GM13976 (cell line): ENCODE measurements around the gene CSTF3.

Source experiments
- DNase-seq: peaks from one replicate; pipeline ENCODE4 v3.0.0; 2012; ENCODE audit warnings: low spot score
- in situ Hi-C: fragments of 300-500 bp; cut with MboI; formaldehyde crosslinking; loops from one replicate; pipeline ENCODE4 v1.12.0; 2022; ENCODE audit warnings: low sequenced_read_pairs, mixed read lengths, inconsistent platforms; ENCODE audit not compliant: unreplicated experiment
- TF ChIP-seq, protein P1 (sequence below): IDR thresholded peaks from 2 replicates; pipeline ENCODE4 v1.5.1; 2012; ENCODE audit warnings: borderline replicate concordance, mild to moderate bottlenecking; ENCODE audit not compliant: insufficient read depth; ENCODE audit errors: extremely low read depth, missing control alignments, control extremely low read depth

CSTF3 gene

DNA sequence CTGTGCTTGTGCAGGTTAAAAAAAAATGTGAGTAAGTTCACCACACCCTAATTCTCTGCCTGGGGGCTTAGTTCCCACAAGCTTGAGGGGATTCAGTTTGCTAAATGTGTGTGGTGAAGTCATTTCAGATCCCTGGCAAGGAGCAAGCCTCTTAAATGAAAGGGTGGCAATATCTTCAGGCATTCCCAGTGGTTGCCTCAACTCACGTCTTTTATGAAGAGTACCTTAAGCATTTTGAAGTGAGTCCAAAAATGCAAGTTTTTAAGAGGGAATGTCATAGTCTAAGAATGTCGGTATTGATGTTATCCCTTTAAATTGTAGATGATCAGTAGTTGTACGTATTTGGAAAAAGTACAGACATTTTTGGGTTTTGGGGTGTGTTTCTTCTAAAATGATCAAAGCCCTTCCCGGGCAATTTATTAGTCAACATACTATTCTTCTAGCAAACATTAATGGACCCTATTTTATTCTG, 117.0 kb downstream of the CSTF3 start:
- in situ Hi-C loops: no loop called here
- TF ChIP-seq, protein P1, sequence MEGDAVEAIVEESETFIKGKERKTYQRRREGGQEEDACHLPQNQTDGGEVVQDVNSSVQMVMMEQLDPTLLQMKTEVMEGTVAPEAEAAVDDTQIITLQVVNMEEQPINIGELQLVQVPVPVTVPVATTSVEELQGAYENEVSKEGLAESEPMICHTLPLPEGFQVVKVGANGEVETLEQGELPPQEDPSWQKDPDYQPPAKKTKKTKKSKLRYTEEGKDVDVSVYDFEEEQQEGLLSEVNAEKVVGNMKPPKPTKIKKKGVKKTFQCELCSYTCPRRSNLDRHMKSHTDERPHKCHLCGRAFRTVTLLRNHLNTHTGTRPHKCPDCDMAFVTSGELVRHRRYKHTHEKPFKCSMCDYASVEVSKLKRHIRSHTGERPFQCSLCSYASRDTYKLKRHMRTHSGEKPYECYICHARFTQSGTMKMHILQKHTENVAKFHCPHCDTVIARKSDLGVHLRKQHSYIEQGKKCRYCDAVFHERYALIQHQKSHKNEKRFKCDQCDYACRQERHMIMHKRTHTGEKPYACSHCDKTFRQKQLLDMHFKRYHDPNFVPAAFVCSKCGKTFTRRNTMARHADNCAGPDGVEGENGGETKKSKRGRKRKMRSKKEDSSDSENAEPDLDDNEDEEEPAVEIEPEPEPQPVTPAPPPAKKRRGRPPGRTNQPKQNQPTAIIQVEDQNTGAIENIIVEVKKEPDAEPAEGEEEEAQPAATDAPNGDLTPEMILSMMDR: no peak
- no peak for DNase-seq

DNA sequence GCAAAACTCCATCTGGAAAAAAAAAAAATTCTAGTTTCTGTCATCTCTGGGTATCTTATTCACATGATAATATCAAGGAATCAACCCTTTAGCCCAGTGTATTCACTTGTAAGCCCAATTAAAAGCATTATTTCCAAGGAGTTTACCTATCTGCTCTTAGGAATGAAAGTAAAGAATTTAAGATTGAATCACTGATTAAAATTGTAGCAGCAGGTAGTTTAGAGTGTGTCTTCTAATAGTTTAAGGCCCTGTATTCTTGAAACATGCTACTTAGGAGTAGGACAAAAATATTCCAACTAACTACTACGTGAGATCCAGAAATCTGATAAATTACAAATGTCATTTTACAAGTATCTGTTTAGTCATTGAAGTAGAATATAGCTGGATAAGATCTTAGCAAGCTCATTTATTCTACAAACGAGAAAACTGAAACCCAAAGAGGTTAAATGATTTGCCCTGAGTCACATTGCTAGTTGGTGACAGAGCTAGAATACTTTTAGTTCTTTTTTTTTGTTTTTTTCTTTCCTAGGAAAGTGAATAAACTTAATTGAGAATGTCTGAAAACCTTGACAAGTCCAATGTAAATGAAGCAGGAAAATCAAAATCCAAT, 118.0 kb downstream of the CSTF3 start:
- TF ChIP-seq, protein P1: no peak
- DNase-seq: no peak
- in situ Hi-C loops: no loop called here

DNA sequence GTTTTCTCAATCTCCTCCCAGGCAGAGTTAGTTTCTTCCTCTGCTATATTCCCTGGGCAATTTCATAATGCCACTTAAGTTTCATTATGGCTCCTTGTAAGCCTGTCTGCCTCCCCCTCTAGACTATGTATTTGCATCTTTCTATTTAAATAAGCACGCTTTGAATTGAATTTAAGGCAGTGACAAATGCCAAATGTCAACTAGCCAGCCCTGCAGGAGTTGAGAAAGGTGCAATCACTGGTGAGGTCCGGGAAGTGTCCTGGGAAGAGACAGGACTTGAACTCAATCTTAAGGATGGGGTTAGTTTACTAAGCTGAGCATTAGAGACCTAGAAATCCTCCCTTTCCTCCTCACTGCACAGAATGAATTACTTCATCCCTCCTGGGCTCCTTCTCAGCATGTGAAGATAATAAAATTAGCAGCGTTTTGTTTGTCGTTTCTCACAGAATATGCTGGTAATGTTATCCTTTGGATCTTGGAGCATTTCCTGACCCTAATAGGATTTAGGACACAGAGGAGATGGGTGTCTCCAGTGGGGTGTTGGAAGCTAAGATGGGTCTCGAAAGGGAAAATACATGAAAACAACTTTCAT, 120.3 kb downstream of the CSTF3 start:
- peak; percentile 28 for DNase-seq
- in situ Hi-C loops: no loop called here
- TF ChIP-seq, protein P1: no peak

DNA sequence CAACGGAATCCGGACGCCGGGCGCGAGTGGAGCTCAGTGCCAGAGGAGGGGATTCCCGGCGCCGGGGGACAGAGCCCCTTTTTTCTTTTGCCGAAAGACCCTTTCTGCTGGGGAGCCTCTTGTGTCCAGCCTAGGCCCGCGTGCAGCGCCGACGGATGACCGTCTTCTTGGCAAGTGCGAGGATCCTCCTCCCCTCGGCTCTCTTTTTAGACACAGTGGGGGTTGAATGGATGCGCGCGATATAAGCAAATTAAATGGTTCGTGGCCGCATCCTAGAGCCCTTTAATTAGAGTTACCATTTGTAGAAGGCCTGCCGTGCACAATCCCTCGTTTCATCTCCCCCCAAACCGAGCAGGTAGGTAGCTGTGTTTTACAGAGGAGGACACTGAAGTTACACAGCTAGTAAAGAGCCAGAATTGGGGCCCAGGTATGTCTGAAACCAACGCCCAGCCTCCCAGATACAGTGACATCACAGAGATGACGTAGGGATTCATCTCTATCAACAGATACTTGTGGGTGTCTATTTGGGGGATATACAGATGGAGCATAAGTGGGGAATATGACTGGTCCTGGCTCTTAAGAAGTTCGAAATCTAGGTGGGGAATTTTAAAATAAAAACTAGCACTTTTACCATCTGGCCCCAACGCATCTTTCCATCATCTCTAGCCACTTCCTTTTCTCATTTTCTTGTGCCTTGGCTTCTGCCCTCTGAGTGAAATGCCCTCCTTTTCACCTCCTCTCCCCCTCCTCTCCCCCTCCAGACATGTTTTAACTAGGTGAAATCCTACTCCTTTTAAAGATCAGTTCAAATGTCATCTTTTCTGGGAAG, 121.0 kb downstream of the CSTF3 start:
- TF ChIP-seq, protein P1: no peak
- in situ Hi-C loops: no loop called here
- peak; percentile 66 for DNase-seq

DNA sequence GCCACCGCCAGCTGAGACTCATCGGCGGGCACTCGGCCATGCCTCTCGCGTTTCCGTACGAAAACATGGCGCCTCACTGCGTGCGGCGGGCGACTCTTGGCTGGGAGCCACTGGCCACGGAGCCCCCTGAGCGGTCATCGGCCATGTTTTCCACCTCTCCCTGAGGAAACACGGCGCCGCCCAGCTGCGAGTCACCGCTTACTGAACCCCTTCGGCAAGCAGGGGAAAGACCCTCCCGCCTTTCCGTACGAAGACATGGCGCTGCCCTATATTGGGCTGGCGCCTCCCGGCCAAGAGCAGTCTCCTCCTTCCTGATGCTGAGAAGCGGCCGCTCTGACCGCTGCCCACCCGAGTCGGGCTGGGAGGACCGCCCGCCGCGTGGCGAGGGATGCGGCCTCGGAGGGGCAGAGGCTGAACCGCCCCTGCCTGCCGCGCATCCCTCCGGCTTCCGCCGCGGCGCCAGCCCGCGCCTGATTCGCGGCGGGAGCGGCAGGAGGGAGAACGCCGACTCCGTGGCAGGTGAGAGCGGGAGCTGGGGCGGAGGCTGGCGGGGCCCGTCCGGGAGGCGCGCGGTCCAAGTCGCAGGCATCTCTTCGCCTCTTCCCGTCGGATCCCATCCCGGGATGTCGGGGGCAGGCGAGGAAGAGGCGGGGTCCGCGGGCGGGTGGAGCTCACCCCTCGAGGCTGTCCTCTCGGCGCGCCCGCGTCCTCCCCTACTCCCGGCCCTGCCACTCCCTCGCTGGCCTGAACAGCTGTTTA, 121.8 kb downstream of the CSTF3 start, which contains the start of gene TCP11L1:
TCP11L1 (plus strand) TSS at position 299 of the 759 bp plus-strand sequence. CDS start 4,202 bp downstream, outside the sequence.
- TF ChIP-seq, protein P1: no peak
- in situ Hi-C loops: no loop called here
- DNase-seq: peak; percentile 93

DNA sequence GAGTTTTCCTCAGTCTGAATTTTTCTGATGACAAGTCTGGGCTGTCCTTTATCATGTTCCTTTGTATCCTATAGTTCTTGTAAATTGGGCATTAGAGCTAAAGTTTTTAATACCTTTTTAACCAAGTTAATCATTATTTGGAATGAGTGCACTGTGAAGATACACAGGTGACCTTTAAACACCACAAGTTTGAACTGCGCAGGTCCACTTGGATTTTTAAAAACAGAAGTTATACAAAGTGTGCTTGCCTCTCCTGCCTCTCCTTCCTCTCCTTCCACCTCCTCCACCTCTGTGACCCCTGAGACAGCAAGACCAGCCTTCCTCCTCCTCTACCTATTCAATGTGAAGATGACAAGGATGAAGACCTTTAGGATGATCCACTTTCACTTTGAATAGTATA, 126.3 kb downstream of the CSTF3 start:
- in situ Hi-C loops: no loop called here
- TF ChIP-seq, protein P1: no peak
- no peak for DNase-seq
